Neuronal stem cell (in vitro differentiated cells): ENCODE results near the gene SPOCK2.

ENCODE experiments used
- DNase-seq: peaks from one replicate; pipeline ENCODE4 v3.0.0-alpha.2; 2013; ENCODE audit warnings: low spot score
- H2AFZ ChIP-seq: one replicate; pipeline ENCODE4 v1.6.1; 2013; ENCODE audit warnings: mild to moderate bottlenecking, low read length, inconsistent platforms
- H2AK5ac ChIP-seq: 2 replicates; pipeline ENCODE4 v1.6.1; 2013; ENCODE audit warnings: low read depth, mild to moderate bottlenecking, inconsistent platforms, low read length, moderate library complexity, mixed read lengths
- H2BK120ac ChIP-seq: 2 replicates; pipeline ENCODE4 v1.6.1; 2013; ENCODE audit warnings: low read depth, mild to moderate bottlenecking, inconsistent platforms, low read length, moderate library complexity, mixed read lengths
- H2BK12ac ChIP-seq: one replicate; pipeline ENCODE4 v1.6.1; 2013; ENCODE audit warnings: low read length, inconsistent platforms
- H2BK15ac ChIP-seq: 2 replicates; pipeline ENCODE4 v1.6.1; 2013; ENCODE audit warnings: mild to moderate bottlenecking, low read length, inconsistent platforms, mixed read lengths
- H2BK5ac ChIP-seq: one replicate; pipeline ENCODE4 v1.6.1; 2013; ENCODE audit warnings: inconsistent platforms, mild to moderate bottlenecking, low read length, moderate library complexity
- H3K14ac ChIP-seq: one replicate; pipeline ENCODE4 v1.6.1; 2013; ENCODE audit warnings: low read length, inconsistent platforms
- H3K18ac ChIP-seq: 2 replicates; pipeline ENCODE4 v1.6.1; 2013; ENCODE audit warnings: low read length, inconsistent platforms
- H3K23ac ChIP-seq: 2 replicates; pipeline ENCODE4 v1.6.1; 2013; ENCODE audit warnings: low read depth, mild to moderate bottlenecking, mixed read lengths, low read length, inconsistent platforms; ENCODE audit not compliant: poor library complexity
- H3K27ac ChIP-seq: replicated peaks from 3 replicates; pipeline ENCODE4 v1.5.1; 2013; ENCODE audit warnings: low read length, inconsistent platforms
- H3K27me3 ChIP-seq, 3 experiments: 2 replicates each; pipeline ENCODE4 v1.6.1; 2013; ENCODE audit warnings: low read length in 3 of 3, mild to moderate bottlenecking in 2 of 3, inconsistent platforms in 1 of 3, low read depth in 1 of 3, mixed read lengths in 1 of 3, moderate library complexity in 1 of 3; ENCODE audit not compliant: control insufficient read depth in 3 of 3, insufficient read depth in 3 of 3
- H3K36me3 ChIP-seq, 2 donors: replicated peaks in 1 of 2; 2 replicates each; pipeline ENCODE4 v1.6.1; 2013; ENCODE audit warnings: low read length in 2 of 2; ENCODE audit not compliant: control insufficient read depth in 2 of 2, insufficient read depth in 2 of 2
- H3K4ac ChIP-seq: 2 replicates; pipeline ENCODE4 v1.6.1; 2013; ENCODE audit warnings: inconsistent platforms, mild to moderate bottlenecking, low read length, moderate library complexity
- H3K4me1 ChIP-seq, 2 donors: 1 replicate in 1 of 2; 2 replicates in 1 of 2; pipeline ENCODE4 v1.6.1; 2013; ENCODE audit warnings: low read length in 2 of 2, low read depth in 1 of 2; ENCODE audit not compliant: control insufficient read depth in 2 of 2, insufficient read depth in 1 of 2
- H3K4me2 ChIP-seq: one replicate; pipeline ENCODE4 v1.6.1; 2013; ENCODE audit warnings: mild to moderate bottlenecking, low read length, inconsistent platforms; ENCODE audit not compliant: insufficient read depth, poor library complexity, severe bottlenecking
- H3K4me3 ChIP-seq, 2 donors: 2 replicates each; pipeline ENCODE4 v1.5.1; 2013; ENCODE audit warnings: low read length in 2 of 2, mild to moderate bottlenecking in 2 of 2, inconsistent platforms in 1 of 2, moderate library complexity in 1 of 2
- H3K79me1 ChIP-seq: one replicate; pipeline ENCODE4 v1.6.1; 2013; ENCODE audit warnings: low read depth, mild to moderate bottlenecking, inconsistent platforms, low read length, moderate library complexity
- H3K9ac ChIP-seq: one replicate; pipeline ENCODE4 v1.6.1; 2013; ENCODE audit warnings: mild to moderate bottlenecking, low read depth, low read length, inconsistent platforms; ENCODE audit not compliant: poor library complexity
- H3K9me3 ChIP-seq, 2 donors: replicated peaks in 1 of 2; 2 replicates each; pipeline versions ENCODE3 to v1.6.1; 2013; ENCODE audit warnings: low read length in 2 of 2, mild to moderate bottlenecking in 2 of 2, inconsistent platforms in 1 of 2, low read depth in 1 of 2, mixed read lengths in 1 of 2, moderate library complexity in 1 of 2; ENCODE audit not compliant: control insufficient read depth in 2 of 2, insufficient read depth in 1 of 2
- H4K8ac ChIP-seq: one replicate; pipeline ENCODE4 v1.6.1; 2013; ENCODE audit warnings: low read depth, mild to moderate bottlenecking, inconsistent platforms, low read length, moderate library complexity
- H4K91ac ChIP-seq: one replicate; pipeline ENCODE4 v1.6.1; 2013; ENCODE audit warnings: low read length, low read depth, mild to moderate bottlenecking, inconsistent platforms; ENCODE audit not compliant: poor library complexity
- WGBS, 2 donors: extraction: QIAGEN DNeasy Blood & Tissue Kit; methylation state at CpG; one replicate each; pipeline ENCODE4 v1.1.7; 2013; ENCODE audit warnings: missing lambda C conversion rate in 2 of 2, mixed read lengths in 1 of 2; ENCODE audit not compliant: insufficient read length in 2 of 2, insufficient replicate concordance in 1 of 2; ENCODE audit errors: extremely low coverage in 2 of 2; 5-methylcytosine and 5-hydroxymethylcytosine counted together

The SPOCK2 gene

DNA sequence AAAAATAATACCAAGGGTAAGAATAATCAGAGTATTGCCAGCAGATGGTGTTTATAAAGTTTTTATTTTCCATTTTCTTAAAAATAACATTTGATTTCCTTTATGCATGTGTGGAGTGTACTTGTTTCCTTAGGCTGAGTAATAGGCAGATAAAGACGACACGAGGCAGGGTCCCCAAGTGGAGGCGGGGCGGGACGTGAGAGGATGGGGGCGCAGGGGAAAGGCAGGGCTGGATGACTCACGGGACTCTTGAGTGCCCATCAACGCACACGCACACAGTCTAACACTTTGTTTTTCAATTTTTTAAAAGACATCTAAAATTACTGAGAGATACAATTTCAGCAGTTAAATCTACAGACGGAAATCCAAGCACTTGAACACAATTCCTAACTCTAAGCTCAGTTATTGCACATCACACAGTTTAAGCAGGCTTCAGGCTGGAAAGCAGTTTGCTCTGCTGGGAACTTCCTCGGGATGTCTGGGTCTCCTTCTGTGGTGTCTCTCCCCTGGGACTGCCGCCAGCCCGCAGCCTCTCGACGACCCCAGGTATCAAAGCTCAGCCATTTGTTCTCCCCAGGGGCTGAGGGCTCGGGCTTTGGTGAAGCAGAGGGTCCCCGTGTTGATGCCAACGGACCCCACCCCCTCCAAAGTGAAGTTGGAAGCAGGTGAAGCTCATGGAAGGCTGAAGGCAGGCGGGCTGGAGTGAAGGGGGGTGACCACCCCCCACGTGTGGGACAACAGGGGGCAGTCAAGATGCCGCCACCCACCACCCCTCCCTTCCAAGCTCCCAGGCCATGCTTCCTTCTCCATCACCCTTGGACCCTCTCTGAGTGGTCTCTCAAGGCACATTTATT is 29.1 kb downstream of the SPOCK2 start:
- Histone ChIP-seq H3K4me3 (no peak overlapping the region), H3K27ac (no peak overlapping the region), H2BK120ac (peak overlapping the region; percentile 66), H3K4ac (peak overlapping the region; percentile 55), H3K4me1 (peaks cover 0 to 5% of the 10 kb centered on the region in 2 donors), H4K8ac (no peak overlapping the region), H4K91ac (no peak overlapping the region), H2AFZ (no peak overlapping the region), H3K9ac (no peak overlapping the region), H3K18ac (no peak overlapping the region), H2BK15ac (no peak overlapping the region), H2BK12ac (peak overlapping the region; percentile 63), H2BK5ac (no peak overlapping the region), H3K23ac (peak overlapping the region; percentile 6), H3K14ac (no peak overlapping the region), H2AK5ac (peak overlapping the region; percentile 24), H3K9me3 (no peaks in the 10 kb centered on the region), H3K4me2 (no peak overlapping the region), H3K36me3 (no peaks in the 10 kb centered on the region), H3K79me1 (no peaks in the 10 kb centered on the region), H3K27me3 (no peaks in the 10 kb centered on the region)
- no CpG with 5 or more reads among the region's 21 CpGs for WGBS, 2 donors
- DNase-seq, result no peak

DNA sequence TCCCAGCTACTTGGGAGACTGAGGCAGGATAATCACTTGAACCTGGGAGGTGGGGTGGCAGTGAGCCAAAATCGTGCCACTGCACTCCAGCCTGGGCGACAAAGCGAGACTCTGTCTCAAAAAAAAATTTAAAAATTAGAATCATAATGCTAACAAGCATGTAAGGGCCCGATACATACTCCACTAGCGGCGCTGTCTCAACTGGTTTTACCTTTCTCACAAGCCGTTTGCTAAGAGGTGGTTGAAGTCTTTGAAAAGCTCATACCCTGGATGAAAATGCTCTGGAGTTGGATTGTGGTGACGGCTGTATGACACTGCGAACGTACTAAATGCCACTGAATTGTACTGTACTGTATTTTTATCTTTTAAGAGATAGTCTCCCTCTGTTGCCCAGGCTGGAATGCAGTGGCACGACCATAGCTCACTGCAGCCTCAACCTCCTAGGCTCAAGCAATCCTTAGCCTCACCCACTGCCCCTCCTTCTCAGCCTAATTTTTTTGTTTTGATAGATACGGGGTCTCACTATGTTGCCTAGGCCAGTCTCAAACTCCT is 29.9 kb downstream of the SPOCK2 start:
- Histone ChIP-seq H3K4me3 (no peak overlapping the region), H3K79me1 (no peaks in the 10 kb centered on the region), H3K9me3 (no peaks in the 10 kb centered on the region), H4K8ac (no peak overlapping the region), H3K23ac (no peak overlapping the region), H3K9ac (no peak overlapping the region), H2BK15ac (no peak overlapping the region), H2AFZ (no peak overlapping the region), H2AK5ac (no peak overlapping the region), H3K14ac (no peak overlapping the region), H3K27ac (no peak overlapping the region), H3K4ac (no peak overlapping the region), H3K4me1 (peaks cover 0 to 6% of the 10 kb centered on the region in 2 donors), H3K36me3 (no peaks in the 10 kb centered on the region), H3K4me2 (no peak overlapping the region), H4K91ac (no peak overlapping the region), H3K18ac (no peak overlapping the region), H3K27me3 (no peaks in the 10 kb centered on the region), H2BK120ac (no peak overlapping the region), H2BK12ac (no peak overlapping the region), H2BK5ac (no peak overlapping the region)
- DNase-seq, result no peak
- WGBS, 2 donors, result no CpG with 5 or more reads among the region's 12 CpGs

DNA sequence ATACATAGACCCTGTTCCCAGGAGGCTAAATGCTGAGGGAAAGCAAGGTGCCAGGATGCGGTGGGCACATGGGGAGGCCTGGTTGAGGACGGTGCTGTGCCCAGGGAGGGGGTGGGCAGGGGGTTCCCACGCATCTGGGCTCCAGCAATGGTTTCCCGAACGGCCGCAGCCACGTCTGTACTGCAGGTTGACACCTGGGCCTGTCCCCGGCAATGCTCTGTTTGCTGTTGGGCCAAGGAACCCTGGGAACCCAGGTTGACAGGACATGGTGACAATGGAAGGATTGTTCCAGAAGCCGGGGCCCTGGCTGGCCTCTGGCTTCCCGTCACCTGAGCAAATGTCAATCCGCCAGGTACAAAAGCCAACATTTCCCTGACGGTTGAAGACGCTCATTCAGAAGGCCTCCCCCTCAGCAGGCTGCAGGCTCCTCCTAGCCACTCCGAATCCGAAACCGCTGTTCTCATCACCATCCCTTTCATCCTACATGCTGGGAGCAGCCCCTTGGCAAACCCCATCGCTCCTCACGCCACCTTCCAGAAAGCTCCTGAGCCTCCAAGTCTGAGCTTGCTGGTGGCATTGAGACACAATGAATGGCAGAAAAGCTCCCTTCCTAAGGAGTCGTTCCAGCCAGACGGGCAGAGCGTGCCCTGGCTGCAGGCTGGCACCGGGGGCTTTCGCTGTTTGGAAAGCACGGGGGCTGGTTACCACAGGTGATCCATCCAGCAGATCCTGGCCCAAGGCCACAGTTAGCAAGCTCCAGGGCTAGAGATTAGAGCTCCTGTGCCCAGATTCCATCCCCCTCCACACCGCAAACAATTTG is 31.2 kb downstream of the SPOCK2 start:
- peak overlapping the region; percentile 76 for H2AK5ac ChIP-seq
- no peaks in the 10 kb centered on the region for H3K9me3 ChIP-seq
- peaks cover 0 to 6% of the 10 kb centered on the region in 2 donors for H3K4me1 ChIP-seq
- no peak overlapping the region for H3K4ac ChIP-seq
- no peaks in the 10 kb centered on the region for H3K27me3 ChIP-seq
- peak overlapping the region; percentile 99 for H2BK15ac ChIP-seq
- no peak overlapping the region for H2BK5ac ChIP-seq
- no CpG with 5 or more reads among the region's 25 CpGs for WGBS, 2 donors
- no peak overlapping the region for H3K14ac ChIP-seq
- H4K8ac ChIP-seq, result no peak overlapping the region
- H3K27ac ChIP-seq, result no peak overlapping the region
- no peak for DNase-seq
- peak overlapping the region; percentile 22 for H3K23ac ChIP-seq
- peak overlapping the region; percentile 33 for H3K9ac ChIP-seq
- no peaks in the 10 kb centered on the region for H3K36me3 ChIP-seq
- H3K4me2 ChIP-seq, result no peak overlapping the region
- H4K91ac ChIP-seq, result no peak overlapping the region
- H2BK120ac ChIP-seq, result no peak overlapping the region
- H2AFZ ChIP-seq, result no peak overlapping the region
- peak overlapping the region; percentile 77 for H3K18ac ChIP-seq
- H3K4me3 ChIP-seq, result no peak overlapping the region
- H2BK12ac ChIP-seq, result no peak overlapping the region
- H3K79me1 ChIP-seq, result no peaks in the 10 kb centered on the region

DNA sequence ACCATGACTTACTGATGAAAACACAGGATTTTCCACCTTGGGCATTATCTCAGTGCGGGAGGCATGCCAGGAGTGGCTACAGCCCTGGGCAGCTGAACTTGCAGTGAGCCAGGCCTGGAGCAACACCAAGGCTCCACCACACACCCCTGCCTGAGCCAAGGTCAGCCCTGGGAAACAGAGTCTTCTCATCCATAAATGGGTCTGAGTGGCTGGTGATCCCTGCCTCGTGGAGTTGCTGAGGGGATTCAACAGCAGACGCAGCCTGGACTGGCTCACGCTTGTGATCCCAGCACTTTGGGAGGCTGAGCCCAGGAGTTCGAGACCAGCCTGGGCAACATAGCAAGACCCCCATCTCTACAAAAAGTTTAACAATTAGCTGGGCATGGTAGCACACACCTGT is 32.2 kb downstream of the SPOCK2 start:
- H2BK5ac ChIP-seq, result no peak overlapping the region
- no peak overlapping the region for H2AK5ac ChIP-seq
- H2BK12ac ChIP-seq, result no peak overlapping the region
- no peak overlapping the region for H3K4me2 ChIP-seq
- H3K4me3 ChIP-seq, result no peak overlapping the region
- peak overlapping the region; percentile 52 for H3K18ac ChIP-seq
- no peak overlapping the region for H4K91ac ChIP-seq
- no peak overlapping the region for H2BK15ac ChIP-seq
- H2BK120ac ChIP-seq, result no peak overlapping the region
- peak overlapping the region; percentile 1 for H3K14ac ChIP-seq
- no peak overlapping the region for H3K9ac ChIP-seq
- no peak overlapping the region for H3K23ac ChIP-seq
- peaks cover 0 to 4% of the 10 kb centered on the region in 2 donors for H3K4me1 ChIP-seq
- WGBS, 2 donors, result no CpG with 5 or more reads among the region's 5 CpGs
- no peak overlapping the region for H3K4ac ChIP-seq
- no peak overlapping the region for H3K27ac ChIP-seq
- H3K36me3 ChIP-seq, result no peaks in the 10 kb centered on the region
- no peak overlapping the region for H4K8ac ChIP-seq
- H3K79me1 ChIP-seq, result no peaks in the 10 kb centered on the region
- no peak overlapping the region for H2AFZ ChIP-seq
- no peak for DNase-seq
- H3K27me3 ChIP-seq, result no peaks in the 10 kb centered on the region
- no peaks in the 10 kb centered on the region for H3K9me3 ChIP-seq
